SK-N-DZ (cell line): ENCODE results near the gene XBP1. TPM values are rescaled to one million over a fixed set of nuclear protein-coding genes. Genes with fewer than 3 reads are reported as not detected.
"Not testable (repeated sequence)": the region's sequence is repeated elsewhere in the genome, so short reads cannot be mapped to it uniquely, and the experiment has no call there.

Source experiments
- DNase-seq: peaks from one replicate; pipeline ENCODE4 v3.0.0-alpha.2; 2015; ENCODE audit warnings: low spot score
- polyA plus RNA-seq, 2 experiments: library from polyadenylated mRNA; depleted of rRNA; stranded (reverse); fragments of >200 nt; gene quantifications; 2 replicates each; pipeline ENCODE4 v1.2.3, GENCODE V29; 2014

The XBP1 gene
- 63.4 and 80.6 TPM in 2 replicates for polyA plus RNA-seq (2014; cell fraction: cytosol; rRNA removed)
- 44.1 and 51.4 TPM in 2 replicates for polyA plus RNA-seq (2014; cell fraction: nucleus; rRNA removed)

DNA sequence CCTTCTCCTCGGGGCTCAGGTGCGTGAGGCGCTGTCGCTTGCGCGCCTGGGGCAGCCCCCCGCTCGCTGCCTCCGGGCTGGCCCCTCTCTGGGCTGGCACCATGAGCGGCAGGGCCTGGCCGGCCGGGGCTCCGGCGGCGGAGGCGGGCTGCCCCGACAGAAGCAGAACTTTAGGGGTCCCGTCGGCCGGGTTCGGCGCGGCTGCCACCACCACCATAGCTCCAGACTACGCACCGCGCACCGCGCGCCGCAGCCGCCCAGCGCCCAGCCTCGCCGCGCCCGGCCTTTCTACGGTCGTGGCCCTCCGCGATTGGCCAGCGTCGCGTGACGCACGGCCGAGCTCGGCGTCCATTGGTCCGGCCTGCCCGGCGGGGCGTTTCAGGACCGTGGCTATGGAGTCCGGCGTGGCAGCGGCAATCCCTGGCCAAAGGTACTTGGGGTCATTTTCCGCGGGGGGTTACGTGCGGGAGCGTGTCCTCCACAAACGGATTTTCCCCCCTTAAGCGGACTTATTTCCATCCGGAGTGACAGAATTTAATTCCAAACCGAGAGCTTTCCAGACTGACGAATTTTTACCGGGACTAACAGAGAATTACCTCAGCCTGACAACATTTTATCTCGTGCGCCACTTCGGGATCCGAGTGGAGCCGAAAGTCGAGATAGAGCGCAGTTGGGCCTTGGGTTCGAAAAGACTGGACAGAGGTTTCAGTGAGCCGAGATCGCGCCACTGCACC lies at the start of gene XBP1:
Gene XBP1, minus strand, starts transcription at position 262 of the 734 bp plus-strand sequence.
- peak; percentile 91 for DNase-seq

GRCh38 chr22:28846994-28847393 lies 46.6 kb upstream of the XBP1 start:
- DNase-seq = no peak

GRCh38 chr22:28844277-28844676 lies 43.9 kb upstream of the XBP1 start:
- not testable (repeated sequence) for DNase-seq

DNA sequence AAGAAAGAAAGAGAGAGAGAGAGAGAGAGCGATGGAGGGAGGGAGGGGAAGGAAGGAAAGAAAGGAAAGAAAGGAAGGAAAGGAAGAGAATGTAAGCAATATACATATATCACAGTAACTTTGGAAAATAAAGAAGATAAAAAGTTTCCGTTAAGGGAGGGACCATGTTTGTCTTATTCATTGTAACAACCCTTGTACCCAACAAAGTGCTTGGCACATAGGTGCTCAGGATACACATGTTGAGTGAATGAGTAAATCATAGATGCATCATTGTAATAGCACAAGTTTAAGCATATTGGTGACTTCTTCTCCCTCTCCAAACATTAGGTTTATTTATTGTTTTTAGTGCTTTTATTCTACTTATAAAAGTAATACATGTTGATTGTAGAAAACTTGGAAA lies 43.3 kb upstream of the XBP1 start:
- DNase-seq = no peak

GRCh38 chr22:28841111-28841510 lies 40.7 kb upstream of the XBP1 start:
- DNase-seq = no peak

- no peak for DNase-seq
Measured at GRCh38 chr22:28838971-28839370, 38.6 kb upstream of the XBP1 start.

DNA sequence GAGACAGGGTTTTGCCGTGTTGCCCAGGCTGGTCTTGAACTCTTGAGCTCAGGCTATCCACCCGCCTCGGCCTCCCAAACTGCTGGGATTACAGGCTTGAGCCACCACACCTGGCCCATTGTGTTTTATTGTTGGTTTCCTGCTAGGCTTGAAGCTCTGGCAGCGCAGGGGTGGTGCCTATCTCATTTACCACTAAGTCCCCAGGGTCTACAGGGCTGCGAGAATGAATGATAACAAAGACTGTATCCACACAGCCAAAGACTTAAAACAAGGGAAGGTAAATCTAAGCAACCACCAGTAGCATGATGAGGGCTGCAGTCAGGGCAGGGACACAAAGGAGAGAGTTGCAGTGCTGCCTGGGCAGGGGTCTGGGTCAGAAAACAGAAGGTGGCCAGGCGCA lies 37.3 kb upstream of the XBP1 start:
- no peak for DNase-seq

DNA sequence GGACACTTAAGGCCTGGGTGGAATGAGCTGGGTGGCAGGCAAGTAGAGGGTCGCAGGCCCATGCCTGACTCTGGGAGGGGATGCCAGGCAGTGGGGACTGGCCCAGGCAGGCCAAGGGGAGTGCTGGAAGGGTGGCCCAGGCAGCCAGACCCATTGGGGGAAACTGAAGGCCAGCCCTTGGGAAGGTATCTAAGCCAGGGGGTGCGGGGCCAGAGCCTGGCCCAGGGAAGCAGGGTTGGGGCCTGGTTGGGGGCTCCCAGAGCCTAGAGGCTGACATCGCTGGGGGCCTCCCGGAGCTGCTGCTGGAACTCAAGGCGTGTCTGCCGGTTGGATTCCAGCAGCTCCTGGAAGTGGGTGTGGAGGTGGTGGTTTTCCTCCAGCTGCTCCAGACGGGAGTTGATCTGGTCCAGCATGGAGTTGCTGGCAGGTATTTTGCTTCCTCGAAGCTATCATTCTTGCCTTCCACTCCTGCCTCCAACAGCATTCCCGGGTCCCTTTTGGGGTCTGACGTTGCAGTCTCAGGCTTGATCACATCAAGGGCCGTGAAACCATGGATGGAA lies 35.3 kb upstream of the XBP1 start:
- DNase-seq = no peak

- no peak for DNase-seq
Measured at GRCh38 chr22:28833276-28833923, 33.0 kb upstream of the XBP1 start.

- DNase-seq = no peak
Measured at GRCh38 chr22:28832731-28833130, 32.4 kb upstream of the XBP1 start.

- DNase-seq = no peak
Measured at GRCh38 chr22:28831140-28832072, 31.0 kb upstream of the XBP1 start.

- no peak for DNase-seq
Measured at GRCh38 chr22:28830441-28830840, 30.1 kb upstream of the XBP1 start.

DNA sequence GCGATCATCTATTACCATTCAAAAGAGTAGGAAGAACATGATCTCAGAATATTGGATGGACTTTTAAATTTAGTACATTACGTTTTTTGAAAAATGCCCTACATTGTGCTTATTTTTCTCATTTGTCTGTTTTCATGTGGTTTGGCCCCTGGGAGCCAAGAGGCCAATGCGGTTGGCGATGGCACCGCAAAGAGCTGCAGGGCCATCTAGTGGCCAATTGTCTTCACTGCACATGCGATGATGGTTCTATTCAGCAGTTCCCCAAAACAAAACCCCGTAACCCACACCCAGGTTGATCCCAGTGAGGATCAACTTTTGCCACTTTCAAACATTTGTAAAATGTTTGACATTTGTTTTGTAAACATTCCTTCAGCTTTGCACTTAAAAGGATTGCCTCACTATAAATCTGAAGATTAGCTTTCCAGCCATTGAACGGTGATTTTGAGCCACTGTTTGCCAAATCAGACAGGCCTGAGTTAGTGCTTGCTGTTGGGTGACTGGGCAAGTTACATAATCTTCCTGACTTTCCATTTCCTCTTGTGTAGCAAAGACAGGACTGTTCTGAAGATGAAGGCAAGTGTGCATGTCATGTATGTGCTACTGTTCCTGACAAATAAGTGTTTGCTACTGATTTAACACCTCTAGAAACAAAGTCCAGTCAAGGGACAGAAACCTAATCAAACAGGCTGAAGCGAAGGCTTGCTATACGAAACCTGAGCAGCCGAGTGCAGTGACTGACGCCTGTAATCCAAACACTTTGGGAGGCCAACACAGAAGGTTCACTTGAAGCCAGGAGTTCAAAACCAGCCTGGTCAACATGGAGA lies 29.2 kb upstream of the XBP1 start:
- DNase-seq = peak; percentile 68

DNA sequence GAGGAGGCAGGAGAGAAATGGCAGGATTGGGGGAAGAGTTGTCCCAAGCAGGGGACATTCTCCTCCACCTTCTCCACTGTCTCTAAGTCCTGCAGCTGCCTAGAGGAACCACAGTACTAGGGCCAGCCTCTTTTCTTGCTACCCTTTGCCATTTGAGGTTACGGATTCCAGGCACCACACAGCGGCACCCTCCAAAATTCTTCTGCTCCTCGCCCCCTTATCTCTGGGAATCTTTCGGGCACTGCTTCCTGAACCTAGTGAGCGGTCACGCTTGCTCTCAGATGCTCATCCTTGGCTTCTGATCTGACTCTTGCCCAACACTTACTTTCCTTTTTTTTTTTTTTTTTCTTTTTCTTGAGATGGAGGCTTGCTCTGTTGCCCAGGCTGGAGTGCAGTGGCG lies 26.6 kb upstream of the XBP1 start:
- DNase-seq = no peak

DNA sequence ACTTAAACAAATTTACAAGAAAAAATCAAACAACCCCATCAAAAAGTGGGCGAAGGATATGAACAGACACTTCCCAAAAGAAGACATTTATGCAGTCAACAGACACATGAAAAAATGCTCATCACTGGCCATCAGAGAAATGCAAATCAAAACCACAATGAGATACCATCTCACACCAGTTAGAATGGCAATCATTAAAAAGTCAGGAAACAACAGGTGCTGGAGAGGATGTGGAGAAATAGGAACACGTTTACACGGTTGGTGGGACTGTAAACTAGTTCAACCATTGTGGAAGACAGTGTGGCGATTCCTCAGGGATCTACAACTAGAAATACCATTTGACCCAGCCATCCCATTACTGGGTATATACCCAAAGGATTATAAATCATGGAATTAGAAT lies 26.1 kb upstream of the XBP1 start:
- not testable (repeated sequence) for DNase-seq

DNA sequence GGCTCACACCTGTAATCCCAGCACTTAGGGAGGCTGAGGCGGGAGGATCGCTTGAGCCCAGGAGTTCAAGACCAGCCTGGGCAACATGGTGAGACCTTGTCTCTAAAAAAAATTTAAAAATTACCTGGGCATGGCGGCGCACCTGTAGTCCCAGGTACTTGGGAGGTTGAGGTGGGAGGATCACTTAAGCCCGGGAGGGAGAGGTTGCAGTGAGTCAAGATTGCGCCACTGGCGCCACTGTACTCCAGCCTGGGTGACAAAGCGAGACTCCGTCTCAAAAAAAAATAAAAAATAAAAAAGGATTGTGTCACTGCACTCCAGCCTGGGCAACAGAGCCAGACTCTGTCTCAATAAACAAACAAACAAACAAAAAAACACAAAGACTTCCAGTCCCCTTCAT lies 24.1 kb upstream of the XBP1 start:
- DNase-seq = not testable (repeated sequence)

DNA sequence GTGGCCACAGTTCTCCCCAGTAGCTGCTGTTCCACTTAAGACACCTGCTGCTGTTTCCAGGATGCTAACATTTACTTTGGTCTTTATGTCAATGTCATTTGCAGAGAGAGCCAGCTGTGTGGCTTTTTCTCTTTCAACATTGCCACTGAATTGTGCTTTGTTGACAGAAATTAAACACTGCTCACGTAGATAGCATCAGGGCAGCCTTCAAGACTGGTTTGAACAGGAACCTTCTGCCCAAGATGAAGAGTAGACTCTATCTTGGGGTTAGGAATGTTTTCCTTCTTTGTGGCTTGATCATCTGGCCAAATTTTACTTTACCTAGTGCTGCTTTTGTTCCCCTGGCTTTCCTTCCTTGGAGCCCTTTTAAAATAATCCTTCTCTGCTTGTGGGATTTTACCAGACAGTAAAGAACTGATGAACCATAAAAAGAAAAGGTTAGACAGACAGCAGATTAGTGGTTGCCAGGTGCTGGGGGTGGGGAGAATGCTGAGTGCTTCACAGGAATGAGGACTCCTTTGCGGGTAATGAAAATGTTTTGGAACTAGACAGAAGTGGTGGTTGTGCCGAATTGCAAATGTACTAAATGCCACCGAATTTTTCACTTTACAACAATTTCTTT lies 22.7 kb upstream of the XBP1 start:
- DNase-seq = peak; percentile 70

DNA sequence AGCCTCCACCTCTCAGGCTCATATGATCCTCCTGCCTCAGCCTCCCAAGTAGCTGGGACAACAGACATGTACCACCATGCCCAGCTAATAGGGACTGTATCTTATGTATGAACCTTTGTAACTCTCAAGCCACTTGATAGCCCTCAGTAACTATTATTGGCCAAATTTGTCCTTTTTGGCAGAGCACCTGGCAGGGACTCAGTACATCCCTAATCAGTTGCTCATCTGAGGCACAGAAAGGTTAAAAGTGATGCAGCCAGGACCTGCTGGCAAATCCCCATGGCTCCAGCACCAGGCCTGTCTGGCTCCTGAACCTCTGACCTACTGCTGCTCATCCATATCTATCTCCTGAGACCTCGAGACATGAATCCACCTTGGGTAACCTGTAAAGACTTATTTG lies 21.1 kb upstream of the XBP1 start:
- no peak for DNase-seq

GRCh38 chr22:28820885-28821284 lies 20.5 kb upstream of the XBP1 start:
- DNase-seq = no peak
